Measurements from ENCODE around the gene TNFRSF8. TPM values are rescaled to one million over a fixed set of nuclear protein-coding genes. Genes with fewer than 3 reads are reported as not detected.

The TNFRSF8 gene
- polyA plus RNA-seq, 1 donor (not counting 4 experiments of a cell fraction or from before 2014, with no cell fraction given), result 0.03 TPM

DNA sequence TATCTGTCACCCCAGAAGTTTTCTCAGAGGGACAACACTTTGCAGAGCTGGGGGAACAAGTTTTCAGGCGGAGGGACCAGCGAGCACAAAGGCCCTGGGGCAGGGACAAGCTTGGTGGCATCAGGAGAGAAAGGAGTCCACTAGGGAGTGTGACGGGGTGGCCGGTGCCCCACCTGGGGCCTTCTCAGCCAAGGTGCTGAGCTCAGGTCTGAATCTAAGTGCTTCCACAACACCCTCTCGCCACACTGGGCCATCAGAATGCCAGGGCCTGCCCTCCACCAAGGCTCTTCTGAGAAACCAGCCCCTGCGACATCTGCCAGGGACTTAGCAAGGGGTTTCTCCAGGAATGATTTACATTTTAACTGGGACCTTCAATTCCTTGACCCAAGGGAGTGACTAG lies 7.8 kb upstream of the TNFRSF8 start:
- no peaks in the 10 kb centered on the region for H3K9me3 ChIP-seq (ENCODE audit: control insufficient read depth, low read depth, low read length)
- no peaks in the 10 kb centered on the region for H4K20me1 ChIP-seq (ENCODE audit: control insufficient read depth, extremely low read depth, insufficient read depth, low read length)
- H3K27ac ChIP-seq (ENCODE audit: control insufficient read depth, insufficient read depth, low read length), result no peak overlapping the region
- dilution Hi-C loops (cut with MboI; ENCODE audit: extremely low pct_ligation_motif_present, low sequenced_read_pairs), result no loop called here
- no peak overlapping the region for H3K9ac ChIP-seq (ENCODE audit: control insufficient read depth, extremely low read depth, insufficient read depth, low read length)
- H3K9me1 ChIP-seq (ENCODE audit: control insufficient read depth, extremely low read depth, insufficient read depth, low read length), result peaks cover 3% of the 10 kb centered on the region
- no peak for DNase-seq (ENCODE audit: low read depth, low spot score)
- no peaks in the 10 kb centered on the region for H3K79me2 ChIP-seq (ENCODE audit: control insufficient read depth, insufficient read depth, low read length)
- no peak overlapping the region for H2AFZ ChIP-seq (ENCODE audit: control insufficient read depth, low read length)
- no peaks in the 10 kb centered on the region for H3K36me3 ChIP-seq (ENCODE audit: control insufficient read depth in 2 of 2, extremely low read depth in 1 of 2, insufficient read depth in 2 of 2, low read length in 2 of 2)
- no peak for FAIRE-seq
- H3K4me3 ChIP-seq (ENCODE audit: control insufficient read depth in 2 of 3, extremely low read depth in 1 of 3, insufficient read depth in 2 of 3, low read depth in 1 of 3, low read length in 3 of 3), result no peak overlapping the region
- no peak for TF ChIP-seq EZH2 (IDR thresholded peaks at IDR 0.05; ENCODE audit: low read length)
- TF ChIP-seq, protein P1, sequence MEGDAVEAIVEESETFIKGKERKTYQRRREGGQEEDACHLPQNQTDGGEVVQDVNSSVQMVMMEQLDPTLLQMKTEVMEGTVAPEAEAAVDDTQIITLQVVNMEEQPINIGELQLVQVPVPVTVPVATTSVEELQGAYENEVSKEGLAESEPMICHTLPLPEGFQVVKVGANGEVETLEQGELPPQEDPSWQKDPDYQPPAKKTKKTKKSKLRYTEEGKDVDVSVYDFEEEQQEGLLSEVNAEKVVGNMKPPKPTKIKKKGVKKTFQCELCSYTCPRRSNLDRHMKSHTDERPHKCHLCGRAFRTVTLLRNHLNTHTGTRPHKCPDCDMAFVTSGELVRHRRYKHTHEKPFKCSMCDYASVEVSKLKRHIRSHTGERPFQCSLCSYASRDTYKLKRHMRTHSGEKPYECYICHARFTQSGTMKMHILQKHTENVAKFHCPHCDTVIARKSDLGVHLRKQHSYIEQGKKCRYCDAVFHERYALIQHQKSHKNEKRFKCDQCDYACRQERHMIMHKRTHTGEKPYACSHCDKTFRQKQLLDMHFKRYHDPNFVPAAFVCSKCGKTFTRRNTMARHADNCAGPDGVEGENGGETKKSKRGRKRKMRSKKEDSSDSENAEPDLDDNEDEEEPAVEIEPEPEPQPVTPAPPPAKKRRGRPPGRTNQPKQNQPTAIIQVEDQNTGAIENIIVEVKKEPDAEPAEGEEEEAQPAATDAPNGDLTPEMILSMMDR (optimal IDR thresholded peaks at IDR 0.05 in 1 of 3, IDR thresholded peaks at IDR 0.05 in 1 of 3, conservative IDR thresholded peaks at IDR 0.05 in 1 of 3; ENCODE audit: extremely low read depth in 1 of 3, insufficient read depth in 2 of 3, low read length in 3 of 3), result no peak
- no peak overlapping the region for H3K4me2 ChIP-seq (ENCODE audit: control insufficient read depth, extremely low read depth, insufficient read depth, low read depth, low read length)
- peaks cover 23% of the 10 kb centered on the region for H3K4me1 ChIP-seq (ENCODE audit: control insufficient read depth, extremely low read depth, insufficient read depth, low read length)
- peaks cover 7% of the 10 kb centered on the region for H3K27me3 ChIP-seq (ENCODE audit: control insufficient read depth, extremely low read depth, insufficient read depth, low read length)

DNA sequence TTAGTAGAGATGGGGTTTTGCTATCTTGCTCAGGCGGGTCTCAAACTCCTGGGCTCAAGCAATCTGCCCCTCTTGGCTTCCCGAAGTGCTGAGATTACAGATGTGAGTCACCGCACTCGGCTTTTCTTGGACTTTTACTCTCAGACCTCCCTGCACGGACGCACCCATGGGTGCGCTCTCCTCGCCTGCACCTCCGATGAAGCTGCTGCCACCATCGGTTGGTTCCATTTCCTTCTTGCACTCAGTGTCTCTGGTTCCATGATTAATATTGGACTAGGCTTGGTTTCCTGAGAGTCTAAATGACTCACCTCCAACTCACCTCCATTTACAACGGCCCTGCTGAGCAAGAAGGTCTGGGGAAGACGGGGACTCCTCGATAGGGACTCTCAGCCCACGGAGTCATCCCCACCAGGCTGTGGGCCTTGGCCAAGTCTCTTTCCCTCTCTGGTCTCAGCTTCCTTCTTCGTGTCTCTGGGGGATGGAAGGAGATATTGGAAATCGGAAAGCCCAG lies 6.7 kb upstream of the TNFRSF8 start:
- TF ChIP-seq EZH2 (IDR thresholded peaks at IDR 0.05; ENCODE audit: low read length), result no peak
- TF ChIP-seq, protein P1 (optimal IDR thresholded peaks at IDR 0.05 in 1 of 3, IDR thresholded peaks at IDR 0.05 in 1 of 3, conservative IDR thresholded peaks at IDR 0.05 in 1 of 3; ENCODE audit: extremely low read depth in 1 of 3, insufficient read depth in 2 of 3, low read length in 3 of 3), result no peak
- Histone ChIP-seq H3K9ac (ENCODE audit: control insufficient read depth, extremely low read depth, insufficient read depth, low read length) (no peak overlapping the region), H3K9me1 (ENCODE audit: control insufficient read depth, extremely low read depth, insufficient read depth, low read length) (peaks cover 3% of the 10 kb centered on the region), H3K27me3 (ENCODE audit: control insufficient read depth, extremely low read depth, insufficient read depth, low read length) (peaks cover 7% of the 10 kb centered on the region), H3K79me2 (ENCODE audit: control insufficient read depth, insufficient read depth, low read length) (no peaks in the 10 kb centered on the region), H3K4me2 (ENCODE audit: control insufficient read depth, extremely low read depth, insufficient read depth, low read depth, low read length) (no peak overlapping the region), H3K27ac (ENCODE audit: control insufficient read depth, insufficient read depth, low read length) (no peak overlapping the region), H3K36me3 (ENCODE audit: control insufficient read depth in 2 of 2, extremely low read depth in 1 of 2, insufficient read depth in 2 of 2, low read length in 2 of 2) (no peaks in the 10 kb centered on the region), H2AFZ (ENCODE audit: control insufficient read depth, low read length) (no peak overlapping the region), H3K4me3 (ENCODE audit: control insufficient read depth in 2 of 3, extremely low read depth in 1 of 3, insufficient read depth in 2 of 3, low read depth in 1 of 3, low read length in 3 of 3) (no peak overlapping the region), H3K9me3 (ENCODE audit: control insufficient read depth, low read depth, low read length) (no peaks in the 10 kb centered on the region), H4K20me1 (ENCODE audit: control insufficient read depth, extremely low read depth, insufficient read depth, low read length) (no peaks in the 10 kb centered on the region), H3K4me1 (ENCODE audit: control insufficient read depth, extremely low read depth, insufficient read depth, low read length) (peaks cover 23% of the 10 kb centered on the region)
- dilution Hi-C loops (cut with MboI; ENCODE audit: extremely low pct_ligation_motif_present, low sequenced_read_pairs), result no loop called here
- peak; percentile 26 for DNase-seq (ENCODE audit: low read depth, low spot score)
- peak; percentile 65 for FAIRE-seq

Data from keratinocyte (primary cell).